PC-9 (cell line): ENCODE measurements around the gene BCR. TPM values are rescaled to one million over a fixed set of nuclear protein-coding genes. Genes with fewer than 3 reads are reported as not detected.

Experiments used
- BruUV-seq: library from RNA; stranded (reverse); fragments of 400-500 nt; replicated peaks from 2 replicates; lab custom pipeline; 2021; lab: Mats Ljungman, UMichigan
- CTCF ChIA-PET: fragments of 300-600 bp; sonication (Branson Sonifier 250); formaldehyde crosslinking; loops from one replicate; lab custom pipeline; 2022; ENCODE audit warnings: antibody characterized with exemption; lab: Charles Lee
- POLR2A ChIA-PET: fragments of 300-600 bp; sonication (Branson Sonifier 250); formaldehyde crosslinking; loops from one replicate; lab custom pipeline; 2022; ENCODE audit warnings: antibody characterized with exemption; ENCODE audit not compliant: unreplicated experiment; lab: Charles Lee
- DNase-seq, 2 experiments: peaks; one replicate each; pipeline versions ENCODE4 v3.0.0 to v3.0.0-alpha.2; 2015 to 2022; ENCODE audit warnings: mixed read lengths in 1 of 2
- H2AFZ ChIP-seq: fragments of 200-600 bp; sonication (generic); 2 replicates; pipeline ENCODE4 v1.8.1; 2017; ENCODE audit warnings: antibody characterized with exemption
- H3F3A ChIP-seq: fragments of 200-600 bp; sonication (generic); 2 replicates; pipeline ENCODE4 v1.8.1; 2017; ENCODE audit warnings: antibody characterized with exemption, mild to moderate bottlenecking, low read depth; ENCODE audit not compliant: insufficient read depth
- H3K27ac ChIP-seq: fragments of 200-600 bp; sonication (generic); 2 replicates; pipeline ENCODE4 v1.6.1; 2016; ENCODE audit warnings: mixed run types
- H3K27me3 ChIP-seq: fragments of 200-600 bp; sonication (generic); 2 replicates; pipeline ENCODE4 v1.6.1; 2016; ENCODE audit warnings: low read depth, mixed run types; ENCODE audit not compliant: insufficient read depth
- H3K36me3 ChIP-seq: fragments of 200-600 bp; sonication (generic); 2 replicates; pipeline ENCODE4 v1.6.1; 2016; ENCODE audit warnings: low read depth, mixed run types
- H3K4me1 ChIP-seq: fragments of 200-600 bp; sonication (generic); replicated peaks from 2 replicates; pipeline ENCODE4 v1.6.1; 2016; ENCODE audit warnings: mixed run types; ENCODE audit not compliant: insufficient read depth
- H3K4me2 ChIP-seq: fragments of 200-600 bp; sonication (generic); 2 replicates; pipeline ENCODE4 v1.6.1; 2017; ENCODE audit warnings: mixed run types
- H3K4me3 ChIP-seq: fragments of 200-600 bp; sonication (generic); 2 replicates; pipeline ENCODE4 v1.6.1; 2016; ENCODE audit warnings: mixed run types
- H3K79me2 ChIP-seq: fragments of 200-600 bp; sonication (generic); 2 replicates; pipeline ENCODE4 v1.6.1; 2017; ENCODE audit warnings: low read depth, mixed run types
- H3K9me2 ChIP-seq: fragments of 200-600 bp; sonication (generic); 2 replicates; pipeline ENCODE4 v1.8.1; 2017; ENCODE audit warnings: mild to moderate bottlenecking; ENCODE audit not compliant: insufficient read depth
- H3K9me3 ChIP-seq: fragments of 200-600 bp; sonication (generic); 2 replicates; pipeline ENCODE4 v1.8.1; 2016; ENCODE audit warnings: low read depth; ENCODE audit not compliant: insufficient read depth
- H4K20me1 ChIP-seq: fragments of 200-600 bp; sonication (generic); 2 replicates; pipeline ENCODE4 v1.8.1; 2017; ENCODE audit not compliant: insufficient read depth
- EZH2 ChIP-seq: fragments of 200-600 bp; sonication (generic); IDR thresholded peaks from 2 replicates; pipeline ENCODE4 v1.8.0; 2017; ENCODE audit warnings: antibody characterized with exemption, low read depth
- intact Hi-C: fragments of 100-400 bp; cut with micrococcal nuclease; formaldehyde crosslinking; loops from one replicate; pipeline ENCODE4 v1.10.0; 2022; ENCODE audit not compliant: unreplicated experiment
- total RNA-seq: library from RNA; stranded (reverse); gene quantifications from 2 replicates; pipeline ENCODE4 v1.2.3, GENCODE V29; 2021
- TF ChIP-seq, protein P1 (sequence below): fragments of 200-600 bp; sonication (generic); conservative IDR thresholded peaks from 2 replicates; pipeline ENCODE4 v1.6.1; 2017; ENCODE audit warnings: mixed run types, antibody characterized with exemption, mild to moderate bottlenecking, moderate library complexity

BCR gene
- total RNA-seq, 1 experiment from 2014 or later: 47.8 TPM

- Histone ChIP-seq H3K4me1 (no peaks in the 10 kb centered on the region), H3K4me2 (no peak overlapping the region), H3K36me3 (no peaks in the 10 kb centered on the region), H3K9me3 (no peaks in the 10 kb centered on the region), H3K79me2 (no peaks in the 10 kb centered on the region), H3K27ac (no peak overlapping the region), H3K9me2 (no peaks in the 10 kb centered on the region), H3F3A (no peaks in the 10 kb centered on the region), H2AFZ (no peak overlapping the region), H4K20me1 (no peaks in the 10 kb centered on the region), H3K4me3 (no peak overlapping the region), H3K27me3 (no peaks in the 10 kb centered on the region)
- CTCF ChIA-PET: no interaction called here
- intact Hi-C loops: no loop called here
- no peak for TF ChIP-seq EZH2
- TF ChIP-seq, protein P1, sequence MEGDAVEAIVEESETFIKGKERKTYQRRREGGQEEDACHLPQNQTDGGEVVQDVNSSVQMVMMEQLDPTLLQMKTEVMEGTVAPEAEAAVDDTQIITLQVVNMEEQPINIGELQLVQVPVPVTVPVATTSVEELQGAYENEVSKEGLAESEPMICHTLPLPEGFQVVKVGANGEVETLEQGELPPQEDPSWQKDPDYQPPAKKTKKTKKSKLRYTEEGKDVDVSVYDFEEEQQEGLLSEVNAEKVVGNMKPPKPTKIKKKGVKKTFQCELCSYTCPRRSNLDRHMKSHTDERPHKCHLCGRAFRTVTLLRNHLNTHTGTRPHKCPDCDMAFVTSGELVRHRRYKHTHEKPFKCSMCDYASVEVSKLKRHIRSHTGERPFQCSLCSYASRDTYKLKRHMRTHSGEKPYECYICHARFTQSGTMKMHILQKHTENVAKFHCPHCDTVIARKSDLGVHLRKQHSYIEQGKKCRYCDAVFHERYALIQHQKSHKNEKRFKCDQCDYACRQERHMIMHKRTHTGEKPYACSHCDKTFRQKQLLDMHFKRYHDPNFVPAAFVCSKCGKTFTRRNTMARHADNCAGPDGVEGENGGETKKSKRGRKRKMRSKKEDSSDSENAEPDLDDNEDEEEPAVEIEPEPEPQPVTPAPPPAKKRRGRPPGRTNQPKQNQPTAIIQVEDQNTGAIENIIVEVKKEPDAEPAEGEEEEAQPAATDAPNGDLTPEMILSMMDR: no peak
- POLR2A ChIA-PET: no interaction called here
- BruUV-seq: no TSS peak
- DNase-seq: no peak
Measured at GRCh38 chr22:23169043-23169406, 11.3 kb upstream of the BCR start.

- H3K9me2 ChIP-seq: no peaks in the 10 kb centered on the region
- peaks cover 14% of the 10 kb centered on the region for H3F3A ChIP-seq
- H2AFZ ChIP-seq: no peak overlapping the region
- POLR2A ChIA-PET: no interaction called here
- H3K27ac ChIP-seq: no peak overlapping the region
- no peaks in the 10 kb centered on the region for H3K36me3 ChIP-seq
- CTCF ChIA-PET: interaction anchor here (2.0 kb wide), 1 partner anchor 106 kb away, joined by 7 read pairs; no protein-coding TSS in a partner anchor
- peaks cover 5% of the 10 kb centered on the region; the same call in 1 of the 2 replicates for H3K9me3 ChIP-seq
- intact Hi-C loops: no loop called here
- H3K4me3 ChIP-seq: no peak overlapping the region
- no peak for TF ChIP-seq EZH2
- TF ChIP-seq, protein P1: no peak
- H3K27me3 ChIP-seq: no peaks in the 10 kb centered on the region
- no peaks in the 10 kb centered on the region for H3K79me2 ChIP-seq
- no peaks in the 10 kb centered on the region for H4K20me1 ChIP-seq
- no peak overlapping the region for H3K4me2 ChIP-seq
- BruUV-seq: no TSS peak
- no peak for DNase-seq
- H3K4me1 ChIP-seq: peaks cover 11% of the 10 kb centered on the region; the same call in 1 of the 2 replicates
Measured at GRCh38 chr22:23175817-23176644, 4.3 kb upstream of the BCR start.

GRCh38 chr22:23176645-23177027 is 3.7 kb upstream of the BCR start:
- H3K4me2 ChIP-seq: no peak overlapping the region
- no peaks in the 10 kb centered on the region for H3K36me3 ChIP-seq
- H3K9me2 ChIP-seq: no peaks in the 10 kb centered on the region
- CTCF ChIA-PET: interaction anchor here (2.0 kb wide), 1 partner anchor 105 kb away, joined by 7 read pairs; no protein-coding TSS in a partner anchor
- H4K20me1 ChIP-seq: 0 out of 2 replicates have a peak, but pooled peaks cover 1% of the 10 kb centered on the region
- no peak overlapping the region for H3K27ac ChIP-seq
- POLR2A ChIA-PET: no interaction called here
- peaks cover 14% of the 10 kb centered on the region for H3F3A ChIP-seq
- BruUV-seq: no TSS peak
- intact Hi-C loops: no loop called here
- peaks cover 5% of the 10 kb centered on the region; the same call in 1 of the 2 replicates for H3K9me3 ChIP-seq
- TF ChIP-seq EZH2: no peak
- TF ChIP-seq, protein P1: no peak
- peaks cover 5% of the 10 kb centered on the region for H3K79me2 ChIP-seq
- H3K4me1 ChIP-seq: peaks cover 11% of the 10 kb centered on the region; the same call in 1 of the 2 replicates
- H3K27me3 ChIP-seq: no peaks in the 10 kb centered on the region
- no peak overlapping the region for H2AFZ ChIP-seq
- no peak overlapping the region for H3K4me3 ChIP-seq
- no peak for DNase-seq
